ENCODE data around the gene FHIT.

DNA sequence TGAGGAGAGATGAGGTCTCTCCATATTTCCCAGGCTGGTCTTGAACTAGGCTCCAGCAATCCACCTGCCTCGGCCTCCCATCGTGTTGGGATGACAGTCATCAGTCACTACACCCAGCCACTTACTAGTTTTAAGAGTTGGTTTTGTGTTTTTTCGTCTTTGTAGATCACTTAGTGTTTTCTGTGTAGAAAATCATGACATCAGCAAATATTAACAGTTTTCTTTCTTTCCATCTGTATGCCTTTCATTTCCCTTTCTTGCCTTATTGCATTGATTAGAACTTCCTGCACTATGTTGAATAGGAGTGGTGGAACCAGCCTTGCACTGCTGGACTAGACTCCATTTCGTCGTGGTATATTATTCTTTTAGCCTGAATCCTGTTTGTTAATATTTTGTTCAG lies 415.5 kb downstream of the FHIT start:
- TF ChIP-seq, protein P1, sequence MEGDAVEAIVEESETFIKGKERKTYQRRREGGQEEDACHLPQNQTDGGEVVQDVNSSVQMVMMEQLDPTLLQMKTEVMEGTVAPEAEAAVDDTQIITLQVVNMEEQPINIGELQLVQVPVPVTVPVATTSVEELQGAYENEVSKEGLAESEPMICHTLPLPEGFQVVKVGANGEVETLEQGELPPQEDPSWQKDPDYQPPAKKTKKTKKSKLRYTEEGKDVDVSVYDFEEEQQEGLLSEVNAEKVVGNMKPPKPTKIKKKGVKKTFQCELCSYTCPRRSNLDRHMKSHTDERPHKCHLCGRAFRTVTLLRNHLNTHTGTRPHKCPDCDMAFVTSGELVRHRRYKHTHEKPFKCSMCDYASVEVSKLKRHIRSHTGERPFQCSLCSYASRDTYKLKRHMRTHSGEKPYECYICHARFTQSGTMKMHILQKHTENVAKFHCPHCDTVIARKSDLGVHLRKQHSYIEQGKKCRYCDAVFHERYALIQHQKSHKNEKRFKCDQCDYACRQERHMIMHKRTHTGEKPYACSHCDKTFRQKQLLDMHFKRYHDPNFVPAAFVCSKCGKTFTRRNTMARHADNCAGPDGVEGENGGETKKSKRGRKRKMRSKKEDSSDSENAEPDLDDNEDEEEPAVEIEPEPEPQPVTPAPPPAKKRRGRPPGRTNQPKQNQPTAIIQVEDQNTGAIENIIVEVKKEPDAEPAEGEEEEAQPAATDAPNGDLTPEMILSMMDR (IDR thresholded peaks at IDR 0.05; ENCODE audit: low read depth, low read length, poor library complexity, severe bottlenecking): no peak
- no peak for TF ChIP-seq EZH2phosphoT487 (IDR thresholded peaks at IDR 0.05; ENCODE audit: borderline replicate concordance, low read length)
